Activated CD8-positive, alpha-beta memory T cell treated with anti-CD3 and anti-CD28 coated beads, Interleukin-2, amount 50 U/mL, for 1 hour (primary cell): ENCODE results near the gene IQSEC2.
A peak's percentile ranks its signal among the peaks of the same experiment; 100 is the strongest.

ENCODE experiments used
- DNase-seq: peaks from one replicate; pipeline ENCODE4 v3.0.0-alpha.2; 2020; ENCODE audit errors: extremely low read depth

IQSEC2 gene

GRCh38 chrX:53281321-53281822, at the start of gene IQSEC2:
IQSEC2 (minus strand) TSS chrX:53281584.
- no peak for DNase-seq

GRCh38 chrX:53330331-53330730, 48.9 kb upstream of the IQSEC2 start:
- no peak for DNase-seq

- no peak for DNase-seq
These were observed 43.4 kb upstream of the IQSEC2 start for GRCh38 chrX:53324803-53325202.

GRCh38 chrX:53324085-53324484, 42.7 kb upstream of the IQSEC2 start:
- no peak for DNase-seq

GRCh38 chrX:53323196-53323595, 41.8 kb upstream of the IQSEC2 start:
- DNase-seq: no peak

- DNase-seq: no peak
These were observed 40.6 kb upstream of the IQSEC2 start for GRCh38 chrX:53321943-53322497.

GRCh38 chrX:53321230-53321942, 40.0 kb upstream of the IQSEC2 start:
- no peak for DNase-seq

GRCh38 chrX:53320543-53321229, 39.3 kb upstream of the IQSEC2 start:
- DNase-seq: no peak

- no peak for DNase-seq
These were observed 38.5 kb upstream of the IQSEC2 start for GRCh38 chrX:53319614-53320542.

GRCh38 chrX:53318766-53319353, 37.5 kb upstream of the IQSEC2 start:
- DNase-seq: no peak

- peak; percentile 25 for DNase-seq
These were observed 36.1 kb upstream of the IQSEC2 start for GRCh38 chrX:53317365-53318069.

GRCh38 chrX:53316860-53317237, 35.5 kb upstream of the IQSEC2 start:
- no peak for DNase-seq

GRCh38 chrX:53316111-53316859, 34.9 kb upstream of the IQSEC2 start:
- no peak for DNase-seq

GRCh38 chrX:53313728-53314105, 32.3 kb upstream of the IQSEC2 start:
- DNase-seq: no peak

- DNase-seq: no peak
These were observed 31.8 kb upstream of the IQSEC2 start for GRCh38 chrX:53312946-53313727.

- no peak for DNase-seq
These were observed 28.5 kb upstream of the IQSEC2 start for GRCh38 chrX:53309837-53310236.

- DNase-seq: no peak
These were observed 27.5 kb upstream of the IQSEC2 start for GRCh38 chrX:53308836-53309235.

- no peak for DNase-seq
These were observed 24.9 kb upstream of the IQSEC2 start for GRCh38 chrX:53305996-53306937.
